Panc1 (cell line): Measurements from ENCODE around the gene DES. TPM values are rescaled to one million over a fixed set of nuclear protein-coding genes. Genes with fewer than 3 reads are reported as not detected.

Experiments
- ATAC-seq: fragments of 200-7000 bp; cut with Tn5 transposase; 2 replicates; pipeline ENCODE4 v1.9.1; 2020; ENCODE audit warnings: mild to moderate bottlenecking, moderate library complexity
- BruUV-seq: library from RNA; stranded (reverse); fragments of 400-500 nt; replicated peaks from 2 replicates; lab custom pipeline; 2021; lab: Mats Ljungman, UMichigan
- CTCF ChIA-PET: fragments of 300-600 bp; sonication (Branson Sonifier 250); formaldehyde crosslinking; loops from one replicate; lab custom pipeline; 2022; ENCODE audit warnings: antibody characterized with exemption; lab: Charles Lee
- POLR2A ChIA-PET: fragments of 300-600 bp; sonication (Branson Sonifier 250); formaldehyde crosslinking; loops from one replicate; lab custom pipeline; 2022; ENCODE audit warnings: antibody characterized with exemption; lab: Charles Lee
- DNase-seq: peaks from one replicate; pipeline ENCODE4 v3.0.0-alpha.2; 2010; ENCODE audit warnings: low read depth, low spot score
- H3K27ac ChIP-seq: 2 replicates; pipeline ENCODE4 v1.5.1; 2011; ENCODE audit warnings: mild to moderate bottlenecking, low read length, inconsistent platforms
- H3K27me3 ChIP-seq: fragments of 200-500 bp; sonication (Bioruptor generic); 2 replicates; pipeline ENCODE4 v1.6.0; 2014; ENCODE audit warnings: low read length, inconsistent platforms; ENCODE audit not compliant: control insufficient read depth, insufficient read depth
- H3K36me3 ChIP-seq: fragments of 200-500 bp; sonication (Bioruptor generic); 2 replicates; pipeline ENCODE4 v1.5.1; 2014; ENCODE audit warnings: inconsistent platforms, mild to moderate bottlenecking, low read length, moderate library complexity; ENCODE audit not compliant: control insufficient read depth, insufficient read depth
- H3K4me1 ChIP-seq: 2 replicates; pipeline ENCODE4 v1.5.1; 2011; ENCODE audit warnings: inconsistent platforms, mild to moderate bottlenecking, low read length, moderate library complexity; ENCODE audit not compliant: control insufficient read depth, insufficient read depth
- H3K4me3 ChIP-seq, 2 experiments: 2 replicates each; pipeline ENCODE4 v1.5.1; 2011 to 2012; ENCODE audit warnings: low read depth in 2 of 2, low read length in 2 of 2, mild to moderate bottlenecking in 2 of 2, inconsistent platforms in 1 of 2, moderate library complexity in 1 of 2
- H3K9me3 ChIP-seq: fragments of 200-500 bp; sonication (Bioruptor generic); 2 replicates; pipeline ENCODE4 v1.5.1; 2014; ENCODE audit warnings: low read depth, mild to moderate bottlenecking, inconsistent platforms, low read length, moderate library complexity; ENCODE audit not compliant: control insufficient read depth, insufficient read depth
- POLR2AphosphoS5 ChIP-seq: IDR thresholded peaks from 2 replicates; pipeline ENCODE4 v1.6.1; 2012; ENCODE audit warnings: mild to moderate bottlenecking, low read depth, low read length, moderate library complexity
- SIN3A ChIP-seq: IDR thresholded peaks from 2 replicates; pipeline ENCODE4 v1.6.1; 2012; ENCODE audit warnings: low read depth, mild to moderate bottlenecking, low read length, moderate library complexity, borderline replicate concordance; ENCODE audit not compliant: insufficient read depth
- TCF7L2 ChIP-seq: IDR thresholded peaks from 2 replicates; pipeline ENCODE4 v1.6.1; 2011; ENCODE audit warnings: mild to moderate bottlenecking, low read depth, low read length, inconsistent platforms
- in situ Hi-C: cut with HindIII; loops from 2 replicates; pipeline ENCODE4 v1.10.0; 2016; ENCODE audit warnings: low sequenced_read_pairs, low pct_unique_long_range_greater_than_20kb
- intact Hi-C: fragments of 100-400 bp; cut with micrococcal nuclease; formaldehyde crosslinking; loops from one replicate; pipeline ENCODE4 v1.10.0; 2022; ENCODE audit not compliant: unreplicated experiment
- total RNA-seq: library from RNA; stranded (reverse); gene quantifications from one replicate; pipeline ENCODE4 v1.2.1, GENCODE V29; 2021; ENCODE audit not compliant: unreplicated experiment
- TF ChIP-seq, protein P1 (sequence below), 2 experiments: IDR thresholded peaks; 2 replicates each; pipeline ENCODE4 v1.6.1; 2011 to 2012; ENCODE audit warnings: low read depth in 2 of 2, control low read depth in 1 of 2, low read length in 1 of 2, mild to moderate bottlenecking in 1 of 2, moderate library complexity in 1 of 2; ENCODE audit not compliant: insufficient read depth in 1 of 2
- TF ChIP-seq, protein P2 (sequence below): fragments of 450-650 bp; IDR thresholded peaks from 2 replicates; pipeline ENCODE4 v1.5.1; 2017; ENCODE audit warnings: mild to moderate bottlenecking

The DES gene
- total RNA-seq, 1 experiment from 2014 or later = 0.69 TPM

DNA sequence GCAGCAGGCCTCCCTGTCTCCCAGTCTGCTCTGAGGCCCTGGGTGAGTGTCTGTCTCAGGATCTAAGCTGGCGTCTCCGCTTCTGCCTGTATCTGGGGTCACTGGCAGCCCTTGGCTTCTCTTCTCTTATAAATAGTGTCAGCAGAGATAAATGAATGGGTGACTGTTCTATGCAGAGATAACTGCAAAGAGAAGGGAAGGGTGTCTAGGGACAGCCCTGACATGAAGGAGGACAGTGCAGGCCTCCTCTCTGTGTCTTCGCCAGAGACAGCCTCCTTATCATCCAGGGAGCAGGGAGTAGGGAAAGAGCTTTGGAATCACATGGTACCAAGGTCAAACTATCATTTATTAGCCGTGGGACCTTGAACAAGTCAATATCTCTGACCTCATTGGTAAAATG, 52.3 kb downstream of the DES start:
- CTCF ChIA-PET = interaction anchor here (0.6 kb wide), 1 partner anchor 82 kb away, joined by 5 read pairs; the partner anchor contains the start of gene DNPEP
- ATAC-seq = no peak
- no peaks in the 10 kb centered on the region for H3K9me3 ChIP-seq
- no peaks in the 10 kb centered on the region for H3K27me3 ChIP-seq
- peaks cover 4% of the 10 kb centered on the region; the same call in 1 of the 2 replicates for H3K4me1 ChIP-seq
- POLR2A ChIA-PET = no interaction called here
- TF ChIP-seq, protein P1, sequence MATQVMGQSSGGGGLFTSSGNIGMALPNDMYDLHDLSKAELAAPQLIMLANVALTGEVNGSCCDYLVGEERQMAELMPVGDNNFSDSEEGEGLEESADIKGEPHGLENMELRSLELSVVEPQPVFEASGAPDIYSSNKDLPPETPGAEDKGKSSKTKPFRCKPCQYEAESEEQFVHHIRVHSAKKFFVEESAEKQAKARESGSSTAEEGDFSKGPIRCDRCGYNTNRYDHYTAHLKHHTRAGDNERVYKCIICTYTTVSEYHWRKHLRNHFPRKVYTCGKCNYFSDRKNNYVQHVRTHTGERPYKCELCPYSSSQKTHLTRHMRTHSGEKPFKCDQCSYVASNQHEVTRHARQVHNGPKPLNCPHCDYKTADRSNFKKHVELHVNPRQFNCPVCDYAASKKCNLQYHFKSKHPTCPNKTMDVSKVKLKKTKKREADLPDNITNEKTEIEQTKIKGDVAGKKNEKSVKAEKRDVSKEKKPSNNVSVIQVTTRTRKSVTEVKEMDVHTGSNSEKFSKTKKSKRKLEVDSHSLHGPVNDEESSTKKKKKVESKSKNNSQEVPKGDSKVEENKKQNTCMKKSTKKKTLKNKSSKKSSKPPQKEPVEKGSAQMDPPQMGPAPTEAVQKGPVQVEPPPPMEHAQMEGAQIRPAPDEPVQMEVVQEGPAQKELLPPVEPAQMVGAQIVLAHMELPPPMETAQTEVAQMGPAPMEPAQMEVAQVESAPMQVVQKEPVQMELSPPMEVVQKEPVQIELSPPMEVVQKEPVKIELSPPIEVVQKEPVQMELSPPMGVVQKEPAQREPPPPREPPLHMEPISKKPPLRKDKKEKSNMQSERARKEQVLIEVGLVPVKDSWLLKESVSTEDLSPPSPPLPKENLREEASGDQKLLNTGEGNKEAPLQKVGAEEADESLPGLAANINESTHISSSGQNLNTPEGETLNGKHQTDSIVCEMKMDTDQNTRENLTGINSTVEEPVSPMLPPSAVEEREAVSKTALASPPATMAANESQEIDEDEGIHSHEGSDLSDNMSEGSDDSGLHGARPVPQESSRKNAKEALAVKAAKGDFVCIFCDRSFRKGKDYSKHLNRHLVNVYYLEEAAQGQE (IDR thresholded peaks at IDR 0.05; ENCODE audit: insufficient read depth in 1 of 2, low read depth in 2 of 2, low read length in 1 of 2) = no peak
- in situ Hi-C loops (no loop called here), intact Hi-C loops (no loop called here)
- H3K4me3 ChIP-seq = no peak overlapping the region
- BruUV-seq = no TSS peak
- no peaks in the 10 kb centered on the region for H3K36me3 ChIP-seq
- H3K27ac ChIP-seq = no peak overlapping the region
- DNase-seq = no peak

GRCh38 chr2:219471476-219472371, 53.5 kb downstream of the DES start:
- Histone ChIP-seq H3K4me3 (no peak overlapping the region), H3K4me1 (peaks cover 4% of the 10 kb centered on the region; the same call in 1 of the 2 replicates), H3K27ac (no peak overlapping the region), H3K27me3 (no peaks in the 10 kb centered on the region), H3K9me3 (no peaks in the 10 kb centered on the region), H3K36me3 (no peaks in the 10 kb centered on the region)
- BruUV-seq = no TSS peak
- intact Hi-C loops = no loop called here
- ATAC-seq (no peak), DNase-seq (no peak)
- POLR2A ChIA-PET = no interaction called here
- no peak for TF ChIP-seq POLR2AphosphoS5
- TF ChIP-seq SIN3A = no peak
- TF ChIP-seq, protein P2, sequence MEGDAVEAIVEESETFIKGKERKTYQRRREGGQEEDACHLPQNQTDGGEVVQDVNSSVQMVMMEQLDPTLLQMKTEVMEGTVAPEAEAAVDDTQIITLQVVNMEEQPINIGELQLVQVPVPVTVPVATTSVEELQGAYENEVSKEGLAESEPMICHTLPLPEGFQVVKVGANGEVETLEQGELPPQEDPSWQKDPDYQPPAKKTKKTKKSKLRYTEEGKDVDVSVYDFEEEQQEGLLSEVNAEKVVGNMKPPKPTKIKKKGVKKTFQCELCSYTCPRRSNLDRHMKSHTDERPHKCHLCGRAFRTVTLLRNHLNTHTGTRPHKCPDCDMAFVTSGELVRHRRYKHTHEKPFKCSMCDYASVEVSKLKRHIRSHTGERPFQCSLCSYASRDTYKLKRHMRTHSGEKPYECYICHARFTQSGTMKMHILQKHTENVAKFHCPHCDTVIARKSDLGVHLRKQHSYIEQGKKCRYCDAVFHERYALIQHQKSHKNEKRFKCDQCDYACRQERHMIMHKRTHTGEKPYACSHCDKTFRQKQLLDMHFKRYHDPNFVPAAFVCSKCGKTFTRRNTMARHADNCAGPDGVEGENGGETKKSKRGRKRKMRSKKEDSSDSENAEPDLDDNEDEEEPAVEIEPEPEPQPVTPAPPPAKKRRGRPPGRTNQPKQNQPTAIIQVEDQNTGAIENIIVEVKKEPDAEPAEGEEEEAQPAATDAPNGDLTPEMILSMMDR = no peak
- TF ChIP-seq TCF7L2 = no peak
- in situ Hi-C loops = no loop called here
- CTCF ChIA-PET = no interaction called here

DNA sequence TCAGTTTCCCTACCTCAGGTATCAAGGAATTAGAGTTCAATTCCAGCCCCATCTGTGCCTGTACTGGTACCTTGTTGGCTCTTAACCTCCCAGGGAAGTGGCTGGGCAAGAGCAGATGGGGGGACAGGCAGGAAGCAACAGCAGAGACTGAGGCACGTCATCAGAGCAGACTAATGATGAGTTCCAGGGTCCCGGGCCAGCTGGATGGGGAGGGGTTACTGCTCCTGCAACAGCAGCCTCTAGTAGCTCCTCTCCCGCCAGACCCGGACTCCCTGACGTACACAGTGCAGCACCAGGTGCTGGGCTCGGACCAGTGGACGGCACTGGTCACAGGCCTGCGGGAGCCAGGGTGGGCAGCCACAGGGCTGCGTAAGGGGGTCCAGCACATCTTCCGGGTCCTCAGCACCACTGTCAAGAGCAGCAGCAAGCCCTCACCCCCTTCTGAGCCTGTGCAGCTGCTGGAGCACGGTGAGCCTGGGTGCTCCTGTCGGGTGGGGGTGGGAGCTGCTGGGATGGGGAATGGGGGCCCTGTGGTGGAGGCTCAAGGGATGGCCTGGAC, 54.5 kb downstream of the DES start:
- Histone ChIP-seq H3K4me1 (peaks cover 2% of the 10 kb centered on the region; the same call in 1 of the 2 replicates), H3K36me3 (no peaks in the 10 kb centered on the region), H3K9me3 (no peaks in the 10 kb centered on the region), H3K27ac (no peak overlapping the region), H3K27me3 (no peaks in the 10 kb centered on the region), H3K4me3 (no peak overlapping the region)
- ChIA-PET POLR2A (no interaction called here), CTCF (interaction anchor here (0.6 kb wide), 1 partner anchor 39 kb away, joined by 5 read pairs; no protein-coding TSS in a partner anchor)
- ATAC-seq (no peak), DNase-seq (no peak)
- intact Hi-C loops (no loop called here), in situ Hi-C loops (no loop called here)
- BruUV-seq = no TSS peak
- TF ChIP-seq SIN3A (no peak), POLR2AphosphoS5 (no peak), TCF7L2 (no peak)
- TF ChIP-seq, protein P1 (IDR thresholded peaks at IDR 0.05; ENCODE audit: insufficient read depth in 1 of 2, low read depth in 2 of 2, low read length in 1 of 2) = no peak
- TF ChIP-seq, protein P2 = no peak
